Activated naive CD8-positive, alpha-beta T cell treated with anti-CD3 and anti-CD28 coated beads, Interleukin-2, amount 50 U/mL, for 24 hours (primary cell): ENCODE results near the gene CD22.
A peak's percentile ranks its signal among the peaks of the same experiment; 100 is the strongest.
"Not testable (repeated sequence)": the region's sequence is repeated elsewhere in the genome, so short reads cannot be mapped to it uniquely, and the experiment has no call there.

Source experiments
- ATAC-seq: fragments of 150-1000 bp; cut with Tn5 transposase; one replicate; pipeline ENCODE4 v1.10.0; 2021
- DNase-seq: peaks from one replicate; pipeline ENCODE4 v3.0.0; 2021
- H3K27ac Mint-ChIP-seq: one replicate; pipeline ENCODE4 v1.8.0; 2021; ENCODE audit warnings: mild to moderate bottlenecking, mixed read lengths
- H3K27me3 Mint-ChIP-seq: one replicate; pipeline ENCODE4 v1.8.0; 2021; ENCODE audit warnings: mixed read lengths
- H3K36me3 Mint-ChIP-seq: one replicate; pipeline ENCODE4 v1.8.0; 2021; ENCODE audit warnings: low read depth, mixed read lengths
- H3K4me1 Mint-ChIP-seq: one replicate; pipeline ENCODE4 v1.8.0; 2021; ENCODE audit warnings: mixed read lengths
- H3K4me3 Mint-ChIP-seq: one replicate; pipeline ENCODE4 v1.8.0; 2021; ENCODE audit warnings: mild to moderate bottlenecking, moderate library complexity, mixed read lengths
- H3K9me3 Mint-ChIP-seq: one replicate; pipeline ENCODE4 v1.8.0; 2021; ENCODE audit warnings: mixed read lengths

Gene CD22

DNA sequence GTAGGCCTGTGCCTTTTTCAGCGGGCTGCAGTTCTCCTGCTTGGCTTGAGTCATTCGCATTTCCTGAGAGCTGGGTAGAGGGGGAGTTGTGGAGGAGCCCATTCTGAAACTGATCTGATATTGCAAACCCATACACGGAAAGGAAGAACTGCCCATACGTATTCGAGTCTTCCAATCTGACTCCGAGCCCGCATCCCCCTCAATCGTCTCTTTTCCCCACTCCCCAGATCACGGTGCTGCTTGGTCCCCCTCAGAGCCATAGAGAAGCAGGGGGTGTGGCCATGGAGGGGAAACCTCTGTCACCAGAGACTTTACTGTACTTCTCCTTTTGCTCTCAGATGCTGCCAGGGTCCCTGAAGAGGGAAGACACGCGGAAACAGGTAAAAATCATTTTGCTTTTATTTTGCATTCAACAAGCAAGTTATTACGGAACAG, at the start of gene CD22:
CD22 (plus strand) TSS at position 337 of the 435 bp plus-strand sequence. CDS start 2,854 bp downstream, outside the sequence.
- DNase-seq (no peak), ATAC-seq (peak; percentile 57)
- Mint-ChIP-seq H3K4me1 (peaks cover 25% of the 10 kb centered on the region), H3K9me3 (no peaks in the 10 kb centered on the region), H3K4me3 (peak within 1 kb of the TSS; percentile 58), H3K27ac (peak within 1 kb of the TSS; percentile 3), H3K36me3 (peaks cover 1% of the 10 kb centered on the region), H3K27me3 (peaks cover 8% of the 10 kb centered on the region)

GRCh38 chr19:35279374-35279773, 49.6 kb upstream of the CD22 start:
- DNase-seq (no peak), ATAC-seq (no peak)
- Mint-ChIP-seq H3K27ac (no peak overlapping the region), H3K36me3 (peaks cover 7% of the 10 kb centered on the region), H3K9me3 (no peaks in the 10 kb centered on the region), H3K4me3 (no peak overlapping the region), H3K27me3 (peaks cover 18% of the 10 kb centered on the region), H3K4me1 (peaks cover 7% of the 10 kb centered on the region)

DNA sequence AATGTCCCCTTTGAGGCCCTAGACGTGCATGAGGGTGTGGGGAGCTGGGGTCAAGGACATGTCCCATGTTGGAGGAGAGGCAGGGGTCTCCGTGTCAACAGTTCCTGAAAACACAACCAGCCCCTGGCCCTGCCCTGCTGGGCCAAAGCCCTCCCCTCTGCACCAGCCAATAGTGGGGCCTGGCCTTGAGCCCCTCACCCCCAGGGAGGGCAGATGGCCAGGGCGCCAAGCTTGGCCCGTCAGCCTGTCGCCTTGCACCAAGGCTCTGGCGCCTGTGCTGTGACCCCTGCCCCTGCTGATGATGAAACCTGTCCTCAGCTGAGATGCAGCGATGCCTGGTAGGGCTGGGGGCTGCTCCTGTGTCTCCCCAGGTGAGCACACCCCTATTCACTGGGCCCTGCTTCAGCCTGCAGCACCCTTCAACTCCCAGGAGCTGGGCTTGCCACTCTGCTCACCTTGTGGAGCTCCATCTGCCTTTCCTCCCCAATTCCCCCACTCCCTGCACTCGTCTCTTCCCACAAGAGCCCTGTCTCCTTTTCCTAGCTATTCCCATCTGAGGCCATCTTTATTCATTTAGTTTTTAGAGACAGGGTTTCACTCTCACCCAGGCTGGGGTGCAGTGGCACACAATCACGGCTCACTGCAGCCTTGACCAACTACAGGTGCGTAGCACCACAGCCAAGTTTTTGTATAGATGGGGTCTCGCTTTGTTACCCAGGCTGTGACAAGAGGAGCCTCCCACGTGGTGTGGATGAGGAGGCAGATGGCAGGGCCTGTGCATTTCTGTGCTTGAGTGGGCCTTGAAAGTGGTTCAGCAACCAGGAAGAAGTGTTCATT, 48.8 kb upstream of the CD22 start:
- DNase-seq = no peak
- ATAC-seq = no peak
- Mint-ChIP-seq H3K4me1 (peaks cover 7% of the 10 kb centered on the region), H3K9me3 (no peaks in the 10 kb centered on the region), H3K27ac (no peak overlapping the region), H3K36me3 (peaks cover 6% of the 10 kb centered on the region), H3K4me3 (no peak overlapping the region), H3K27me3 (peaks cover 22% of the 10 kb centered on the region)

GRCh38 chr19:35281303-35281702, 47.7 kb upstream of the CD22 start:
- Mint-ChIP-seq H3K9me3 (no peaks in the 10 kb centered on the region), H3K27ac (no peak overlapping the region), H3K36me3 (no peaks in the 10 kb centered on the region), H3K4me1 (peaks cover 7% of the 10 kb centered on the region), H3K4me3 (no peak overlapping the region), H3K27me3 (peaks cover 24% of the 10 kb centered on the region)
- ATAC-seq (no peak), DNase-seq (no peak)

DNA sequence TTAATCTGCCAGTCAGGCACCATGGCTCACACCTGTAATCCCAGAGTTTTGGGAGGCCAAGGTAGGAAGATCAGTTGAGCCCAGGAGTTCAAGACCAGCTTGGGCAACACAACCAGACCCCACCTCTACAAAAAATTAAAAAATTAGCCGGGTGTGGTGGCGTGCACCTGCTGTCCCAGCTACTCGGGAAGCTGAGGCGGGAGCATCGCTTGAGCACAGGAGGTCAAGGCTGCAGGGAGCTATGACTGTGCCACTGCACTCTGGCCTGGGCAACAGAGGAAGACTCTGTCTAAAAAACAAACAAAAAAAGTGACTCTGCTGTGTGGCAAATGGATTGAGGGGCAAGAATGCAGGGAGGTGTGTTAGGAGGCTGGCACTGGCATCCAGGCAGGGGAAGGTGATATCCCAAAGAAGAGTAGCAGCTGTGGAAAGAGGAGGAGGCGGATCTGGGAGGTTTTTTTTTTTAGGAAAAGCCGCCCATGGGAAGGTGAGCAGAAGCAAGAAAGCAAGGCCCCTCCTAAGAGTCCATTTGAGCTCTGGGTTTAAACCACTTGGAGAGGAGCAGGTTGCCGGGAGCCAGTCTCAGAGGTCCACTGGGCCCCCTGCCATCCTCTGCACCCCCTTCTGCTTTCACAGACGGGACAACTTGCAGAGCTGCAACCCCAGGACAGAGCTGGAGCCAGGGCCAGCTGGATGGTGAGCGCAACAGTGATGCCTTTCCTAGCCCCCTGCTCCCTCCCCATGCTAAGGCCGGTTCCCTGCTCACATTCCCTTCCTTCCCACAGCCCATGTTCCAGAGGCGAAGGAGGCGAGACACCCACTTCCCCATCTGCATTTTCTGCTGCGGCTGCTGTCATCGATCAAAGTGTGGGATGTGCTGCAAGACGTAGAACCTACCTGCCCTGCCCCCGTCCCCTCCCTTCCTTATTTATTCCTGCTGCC, 44.6 kb upstream of the CD22 start:
- no peaks in the 10 kb centered on the region for H3K36me3 Mint-ChIP-seq
- no peaks in the 10 kb centered on the region for H3K9me3 Mint-ChIP-seq
- DNase-seq = no peak
- H3K27ac Mint-ChIP-seq = no peak overlapping the region
- no peak for ATAC-seq
- peaks cover 24% of the 10 kb centered on the region for H3K27me3 Mint-ChIP-seq
- no peak overlapping the region for H3K4me3 Mint-ChIP-seq
- H3K4me1 Mint-ChIP-seq = peaks cover 7% of the 10 kb centered on the region

- no peak overlapping the region for H3K4me3 Mint-ChIP-seq
- H3K27ac Mint-ChIP-seq = no peak overlapping the region
- DNase-seq = no peak
- H3K9me3 Mint-ChIP-seq = no peaks in the 10 kb centered on the region
- no peak for ATAC-seq
- no peaks in the 10 kb centered on the region for H3K36me3 Mint-ChIP-seq
- H3K4me1 Mint-ChIP-seq = peaks cover 7% of the 10 kb centered on the region
- H3K27me3 Mint-ChIP-seq = peaks cover 24% of the 10 kb centered on the region
These were observed 43.9 kb upstream of the CD22 start for GRCh38 chr19:35285095-35285449.

DNA sequence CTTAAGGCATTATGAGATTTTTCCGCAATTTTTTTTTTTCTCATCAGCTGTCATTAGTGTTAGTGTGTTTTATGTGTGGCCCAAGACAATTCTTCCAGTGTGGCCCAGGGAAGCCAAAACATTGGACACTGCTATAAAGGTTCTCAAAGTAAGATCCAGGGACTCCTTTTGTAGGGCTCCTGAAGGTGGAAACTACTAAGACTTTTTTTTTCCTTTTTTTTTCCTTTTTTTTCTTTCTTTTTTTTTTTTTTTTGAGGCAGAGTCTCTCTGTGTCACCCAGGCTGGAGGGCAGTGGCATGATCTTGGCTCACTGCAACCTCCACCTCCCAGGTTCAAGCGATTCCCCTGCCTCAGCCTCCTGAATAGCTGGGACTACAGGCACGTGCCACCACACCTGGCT, 43.5 kb upstream of the CD22 start:
- ATAC-seq, H3K9me3 Mint-ChIP-seq, H3K27ac Mint-ChIP-seq, H3K4me1 Mint-ChIP-seq, H3K4me3 Mint-ChIP-seq, H3K36me3 Mint-ChIP-seq, DNase-seq: not testable (repeated sequence)
- H3K27me3 Mint-ChIP-seq = peaks cover 24% of the 10 kb centered on the region

DNA sequence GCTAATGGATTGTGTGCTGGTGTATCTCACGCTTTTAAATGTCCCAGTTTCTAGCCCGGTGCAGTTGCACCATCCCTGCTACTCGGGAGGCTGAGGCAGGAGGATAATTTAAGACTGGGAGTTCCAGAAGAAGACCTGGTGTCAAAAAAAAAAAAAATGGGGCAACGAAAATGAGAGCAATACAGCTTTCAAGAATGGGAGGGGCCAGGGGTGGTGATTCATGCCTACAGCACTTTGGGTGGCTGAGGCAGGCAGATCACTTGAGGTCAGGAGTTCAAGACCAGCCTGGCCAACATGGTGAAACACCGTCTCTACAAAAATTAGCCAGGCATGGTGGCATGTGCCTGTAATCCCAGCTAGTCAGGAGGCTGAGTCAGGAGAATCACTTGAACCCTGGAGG, 42.9 kb upstream of the CD22 start:
- not testable (repeated sequence) for H3K27ac Mint-ChIP-seq, ATAC-seq, DNase-seq, H3K4me1 Mint-ChIP-seq, H3K4me3 Mint-ChIP-seq, H3K36me3 Mint-ChIP-seq, H3K9me3 Mint-ChIP-seq
- H3K27me3 Mint-ChIP-seq = peaks cover 24% of the 10 kb centered on the region

DNA sequence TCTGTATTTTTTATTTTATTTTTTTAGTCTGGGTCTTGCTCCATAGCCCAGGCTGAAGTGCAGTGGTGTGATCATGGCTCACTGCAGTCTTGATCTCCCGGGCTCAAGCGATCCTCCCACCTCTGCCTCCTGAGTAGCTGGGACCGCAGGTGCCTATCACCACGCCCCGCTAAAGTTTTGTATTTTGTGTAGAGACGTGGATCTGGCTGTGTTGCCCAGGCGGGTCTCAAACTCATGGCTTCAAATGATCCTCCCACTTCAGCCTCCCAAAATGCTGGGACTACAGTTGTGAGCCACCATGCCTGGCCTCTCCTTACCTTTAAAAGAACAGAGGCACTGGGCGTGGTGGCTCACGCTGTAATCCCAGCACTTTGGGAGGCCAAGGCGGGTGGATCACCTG, 41.3 kb upstream of the CD22 start:
- no peak for DNase-seq
- H3K36me3 Mint-ChIP-seq = no peaks in the 10 kb centered on the region
- H3K27ac Mint-ChIP-seq = no peak overlapping the region
- no peak overlapping the region for H3K4me3 Mint-ChIP-seq
- H3K4me1 Mint-ChIP-seq = no peaks in the 10 kb centered on the region
- ATAC-seq = no peak
- H3K9me3 Mint-ChIP-seq = no peaks in the 10 kb centered on the region
- peaks cover 17% of the 10 kb centered on the region for H3K27me3 Mint-ChIP-seq

DNA sequence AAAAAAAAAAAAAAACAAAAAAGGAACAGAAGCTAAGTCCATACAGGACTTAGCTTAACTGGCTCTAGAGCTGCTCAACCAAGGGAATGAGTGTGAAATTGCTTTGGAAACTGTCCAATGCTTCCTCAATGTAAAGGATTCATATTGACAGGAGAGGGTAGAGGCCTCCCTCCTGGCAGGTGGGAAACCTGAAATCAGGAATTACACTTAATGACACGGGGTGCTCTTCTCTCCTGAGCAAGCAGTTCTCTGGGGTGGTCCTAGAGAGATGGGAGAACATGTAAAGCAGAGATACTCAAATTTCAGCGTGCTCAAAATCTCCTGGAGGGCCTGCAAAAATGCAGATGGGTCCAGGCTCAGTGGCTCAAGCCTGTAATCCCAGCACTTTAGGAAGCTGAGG, 40.7 kb upstream of the CD22 start:
- Mint-ChIP-seq H3K9me3 (no peaks in the 10 kb centered on the region), H3K27me3 (peaks cover 11% of the 10 kb centered on the region), H3K36me3 (no peaks in the 10 kb centered on the region), H3K4me3 (no peak overlapping the region), H3K4me1 (no peaks in the 10 kb centered on the region), H3K27ac (no peak overlapping the region)
- no peak for DNase-seq
- ATAC-seq = no peak

GRCh38 chr19:35288906-35289305, 40.1 kb upstream of the CD22 start:
- Mint-ChIP-seq H3K36me3 (no peaks in the 10 kb centered on the region), H3K4me3 (no peak overlapping the region), H3K4me1 (no peaks in the 10 kb centered on the region), H3K9me3 (no peaks in the 10 kb centered on the region), H3K27ac (no peak overlapping the region), H3K27me3 (peaks cover 9% of the 10 kb centered on the region)
- ATAC-seq (no peak), DNase-seq (no peak)

- Mint-ChIP-seq H3K27me3 (no peaks in the 10 kb centered on the region), H3K4me3 (no peak overlapping the region), H3K4me1 (no peaks in the 10 kb centered on the region), H3K9me3 (no peaks in the 10 kb centered on the region), H3K36me3 (no peaks in the 10 kb centered on the region), H3K27ac (no peak overlapping the region)
- DNase-seq (no peak), ATAC-seq (no peak)
These were observed 38.4 kb upstream of the CD22 start for GRCh38 chr19:35290381-35291127.

- Mint-ChIP-seq H3K36me3 (no peaks in the 10 kb centered on the region), H3K4me3 (no peak overlapping the region), H3K27ac (no peak overlapping the region), H3K9me3 (no peaks in the 10 kb centered on the region), H3K4me1 (no peaks in the 10 kb centered on the region), H3K27me3 (no peaks in the 10 kb centered on the region)
- ATAC-seq (no peak), DNase-seq (no peak)
These were observed 37.7 kb upstream of the CD22 start for GRCh38 chr19:35291259-35291658.

DNA sequence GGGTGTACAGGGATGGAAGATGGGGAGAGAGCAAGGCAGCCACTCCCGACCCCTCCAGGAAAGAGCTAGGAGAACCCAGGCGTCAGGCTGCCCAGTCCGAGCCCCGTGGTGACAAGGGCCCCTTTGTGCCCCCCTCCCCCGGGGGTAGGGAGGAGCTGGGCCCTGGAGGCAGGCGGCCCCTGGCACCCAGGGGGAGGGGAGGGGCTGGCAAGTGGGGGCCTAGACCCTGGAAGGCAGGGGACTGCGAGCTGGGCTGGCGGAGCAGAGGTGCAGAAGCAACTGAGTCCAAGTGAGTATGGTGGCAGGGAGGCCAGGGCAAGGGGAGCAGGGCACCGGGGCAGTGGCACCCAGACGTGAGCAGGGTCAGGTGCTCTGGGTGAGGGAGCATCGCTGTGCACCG, 37.1 kb upstream of the CD22 start, which contains the start of gene MAG:
MAG (plus strand) TSS at position 246 of the 400 bp plus-strand sequence. CDS start 3,248 bp downstream, outside the sequence.
- no peaks in the 10 kb centered on the region for H3K9me3 Mint-ChIP-seq

More for the DNA sequence above, 37.1 kb upstream of the CD22 start, which contains the start of gene MAG:
- no peak for DNase-seq
- ATAC-seq = no peak
- Mint-ChIP-seq H3K27me3 (no peaks in the 10 kb centered on the region), H3K4me3 (no peak within 1 kb of the TSS), H3K36me3 (no peaks in the 10 kb centered on the region), H3K27ac (no peak within 1 kb of the TSS), H3K4me1 (no peaks in the 10 kb centered on the region)
